Fibroblast of gingiva (primary cell): ENCODE results near the gene NLGN1.
A peak's percentile ranks its signal among the peaks of the same experiment; 100 is the strongest.

ENCODE experiments used
- DNase-seq: peaks from one replicate; pipeline ENCODE4 v3.0.0-alpha.2; 2011; ENCODE audit warnings: low read depth

The NLGN1 gene

GRCh38 chr3:174285242-174285864 lies 887.8 kb downstream of the NLGN1 start:
- no peak for DNase-seq

GRCh38 chr3:174287705-174288104 lies 890.2 kb downstream of the NLGN1 start:
- no peak for DNase-seq

DNA sequence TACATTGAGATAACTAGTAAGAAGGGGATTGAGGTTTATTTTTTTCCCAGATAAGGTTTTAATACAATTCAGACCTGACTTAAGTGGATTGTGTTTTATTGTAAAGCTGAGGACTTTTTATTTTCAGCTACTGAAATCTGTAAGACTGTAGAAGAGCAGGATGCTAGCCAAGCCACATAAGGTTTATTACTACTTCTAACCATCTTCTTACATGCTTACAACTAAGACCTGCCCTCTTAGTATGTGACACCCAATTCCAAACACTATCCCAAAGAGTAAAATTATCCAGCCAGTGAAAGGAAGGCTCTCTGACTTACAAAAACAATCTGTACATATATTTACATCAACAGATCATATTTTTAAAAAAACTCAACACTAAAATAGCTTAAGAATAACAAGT lies 897.1 kb downstream of the NLGN1 start:
- DNase-seq = no peak

DNA sequence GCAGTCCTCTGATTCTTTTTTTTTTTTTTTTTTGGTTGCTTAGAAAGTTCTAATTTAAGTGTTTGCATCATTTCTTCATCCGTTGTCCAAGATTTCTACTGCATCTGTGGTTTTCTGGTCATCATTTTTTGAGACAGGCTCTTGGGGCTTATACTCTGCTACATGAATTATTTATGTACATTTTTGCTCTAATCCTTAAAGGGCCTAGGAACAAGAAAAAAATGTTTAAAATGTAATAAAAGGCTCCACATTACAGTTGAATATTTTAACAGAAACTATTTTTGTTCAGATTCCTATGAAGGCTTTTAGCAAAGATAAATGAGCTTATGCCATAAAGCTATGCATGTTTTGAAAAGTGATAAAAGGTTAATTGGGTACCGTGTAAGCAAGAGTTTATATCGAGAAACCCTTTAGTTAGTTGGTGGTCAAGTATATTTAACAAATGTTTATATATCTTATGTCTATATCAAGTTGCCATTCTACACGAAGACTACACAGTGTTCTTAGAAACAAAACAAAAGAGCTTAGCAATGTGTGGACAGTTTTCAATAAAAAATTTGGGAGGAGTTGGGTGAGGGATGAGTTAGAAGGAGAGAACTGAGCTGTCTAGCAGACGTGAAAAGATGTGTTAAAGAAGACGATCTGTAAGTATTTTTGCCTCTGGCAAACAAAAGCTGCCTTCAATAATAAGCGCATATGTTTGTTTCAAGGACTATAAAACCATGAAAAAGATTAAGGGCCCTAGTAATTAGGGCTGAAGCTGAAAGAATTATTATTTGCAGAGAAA lies 898.0 kb downstream of the NLGN1 start:
- peak; percentile 26 for DNase-seq

- DNase-seq = no peak
Observed at GRCh38 chr3:174302746-174303315, 905.3 kb downstream of the NLGN1 start.

DNA sequence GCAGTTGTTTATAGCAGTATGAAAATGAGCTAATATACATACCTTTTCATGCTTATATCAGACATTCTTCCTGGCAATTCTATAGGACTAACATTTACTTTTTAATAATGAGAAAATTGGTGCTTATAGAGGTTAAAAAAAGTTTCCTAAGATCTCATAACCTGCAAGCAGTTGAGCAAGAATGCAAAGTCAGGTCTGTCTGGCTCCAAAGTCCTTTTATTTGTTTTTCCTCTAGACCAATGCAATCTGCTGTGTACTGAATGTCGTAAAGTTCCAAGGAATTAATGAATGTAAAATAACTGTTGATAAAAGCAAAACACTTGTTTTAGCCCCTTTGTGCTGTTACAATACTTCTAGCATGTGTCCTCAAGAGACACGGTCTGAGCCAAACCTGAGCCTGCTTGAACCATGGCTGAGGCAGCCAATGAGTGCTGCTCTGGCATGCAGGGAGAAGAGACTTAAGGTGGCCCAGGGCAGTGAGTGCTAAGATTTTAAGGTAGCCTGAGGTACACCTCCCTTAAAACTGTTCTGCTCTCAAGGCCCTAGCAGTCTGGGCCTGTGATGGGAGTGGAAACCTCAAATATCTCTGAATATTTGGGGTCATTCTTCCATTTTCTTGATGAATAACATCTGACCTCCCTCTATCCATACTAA lies 906.5 kb downstream of the NLGN1 start:
- DNase-seq = no peak

DNA sequence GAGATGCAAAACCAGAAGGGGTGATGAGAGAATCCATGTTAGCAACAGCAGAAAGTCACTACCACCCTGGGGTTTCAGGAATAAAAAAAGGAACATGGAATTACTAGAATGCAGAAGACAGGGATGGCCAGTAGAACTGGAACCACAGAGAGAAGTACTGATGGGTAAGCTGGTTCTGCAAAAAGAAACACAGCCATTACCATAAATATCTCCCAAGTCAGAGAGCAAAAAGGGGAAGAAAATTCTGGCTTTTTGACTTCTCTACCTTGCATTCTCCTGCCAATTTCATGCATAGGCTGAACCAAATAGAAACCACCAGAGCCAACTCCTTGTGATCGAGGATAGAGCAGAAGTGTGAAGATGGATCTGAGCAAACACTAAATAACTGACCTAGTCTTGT lies 911.2 kb downstream of the NLGN1 start:
- no peak for DNase-seq

- no peak for DNase-seq
Observed at GRCh38 chr3:174310475-174310983, 913.0 kb downstream of the NLGN1 start.

DNA sequence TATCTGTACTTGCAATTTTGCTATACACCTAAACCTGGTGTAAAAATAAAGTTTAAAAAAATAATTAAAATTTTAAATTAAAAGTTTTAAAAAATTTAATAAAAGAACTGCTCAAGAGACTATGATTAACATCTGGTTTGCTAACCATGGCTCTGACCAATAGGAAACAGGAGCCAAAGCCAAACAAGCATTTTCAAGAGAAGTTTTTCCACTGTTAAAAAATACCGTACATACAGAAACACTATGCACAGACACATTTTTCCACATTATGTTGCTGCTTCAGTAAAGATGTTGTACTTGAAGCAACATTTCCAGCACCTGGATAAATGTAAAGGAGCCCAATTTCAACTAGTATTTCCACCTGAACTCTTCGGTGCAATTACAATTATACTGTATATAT lies 917.7 kb downstream of the NLGN1 start:
- DNase-seq = no peak

DNA sequence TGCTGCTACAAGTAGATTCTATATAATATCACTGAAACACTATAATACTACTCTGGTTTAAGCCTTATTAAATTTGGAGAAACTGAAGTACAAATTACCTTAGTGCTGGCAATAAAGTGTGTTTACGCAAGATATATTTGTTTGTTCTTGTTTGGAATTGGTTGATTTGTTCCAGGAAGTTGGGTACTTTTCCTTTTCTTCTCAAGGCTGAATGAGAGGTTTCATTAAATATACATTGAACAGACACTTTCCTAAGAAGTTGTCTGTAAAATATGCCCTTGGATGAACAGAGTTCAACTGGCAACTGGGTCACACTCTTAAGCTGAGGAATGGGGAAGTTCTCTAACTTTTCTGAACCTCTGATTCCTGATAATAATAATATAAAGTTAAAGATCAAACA lies 919.5 kb downstream of the NLGN1 start:
- DNase-seq = no peak

DNA sequence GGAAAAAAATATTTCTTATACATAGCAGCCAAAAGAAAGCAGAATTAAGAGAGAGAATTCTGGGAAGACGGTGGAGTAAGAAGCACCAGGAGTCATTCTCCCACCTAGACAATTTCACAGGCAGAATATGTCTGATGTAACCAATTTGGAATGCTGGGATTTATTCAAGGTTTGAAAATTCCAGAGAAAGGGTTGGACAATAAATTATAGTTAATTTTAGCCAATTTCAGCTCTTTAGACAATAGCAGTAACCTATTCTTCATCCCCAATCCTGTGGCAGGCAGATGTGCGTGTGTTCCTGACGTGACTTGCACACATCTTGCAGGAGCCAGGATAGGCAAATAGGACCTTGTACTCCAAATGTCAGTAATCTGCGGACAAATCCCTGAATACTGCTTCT lies 920.6 kb downstream of the NLGN1 start:
- no peak for DNase-seq

DNA sequence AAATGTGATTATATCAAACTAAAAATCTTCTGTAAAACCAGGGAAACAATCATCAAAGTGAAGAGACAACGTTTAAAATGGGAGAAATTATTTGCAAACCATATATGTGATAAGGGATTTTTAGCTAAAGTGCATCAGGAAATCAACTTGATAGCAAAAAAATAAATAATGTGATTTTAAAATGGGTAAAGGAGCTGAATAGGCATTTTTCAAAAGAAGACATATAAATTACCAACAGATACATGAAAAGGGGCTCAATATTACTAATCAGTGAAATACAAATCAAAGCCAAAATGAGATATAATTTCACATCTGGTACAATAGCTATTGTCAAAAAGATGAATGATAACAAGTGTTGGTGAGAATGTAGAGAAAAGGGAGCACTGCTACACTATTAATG lies 924.0 kb downstream of the NLGN1 start:
- DNase-seq = no peak

DNA sequence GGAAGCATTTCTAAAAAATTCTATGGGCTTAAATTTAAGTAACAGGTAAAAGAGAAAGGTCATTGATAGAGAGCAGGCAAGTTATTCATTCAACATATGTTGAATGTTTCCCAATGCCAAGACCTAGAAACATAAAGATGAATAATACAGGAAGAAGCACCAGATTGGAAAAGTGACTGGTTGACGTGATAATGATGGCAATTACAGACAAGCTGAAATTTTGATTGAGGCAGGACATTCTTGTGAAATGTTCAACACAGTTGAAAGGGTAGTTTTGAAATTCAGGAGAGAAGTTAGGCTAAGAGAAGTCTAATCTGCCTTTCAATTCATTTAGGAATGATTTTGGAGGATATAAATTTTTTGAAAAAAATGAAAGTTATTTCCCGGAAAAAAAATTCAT lies 925.2 kb downstream of the NLGN1 start:
- no peak for DNase-seq

DNA sequence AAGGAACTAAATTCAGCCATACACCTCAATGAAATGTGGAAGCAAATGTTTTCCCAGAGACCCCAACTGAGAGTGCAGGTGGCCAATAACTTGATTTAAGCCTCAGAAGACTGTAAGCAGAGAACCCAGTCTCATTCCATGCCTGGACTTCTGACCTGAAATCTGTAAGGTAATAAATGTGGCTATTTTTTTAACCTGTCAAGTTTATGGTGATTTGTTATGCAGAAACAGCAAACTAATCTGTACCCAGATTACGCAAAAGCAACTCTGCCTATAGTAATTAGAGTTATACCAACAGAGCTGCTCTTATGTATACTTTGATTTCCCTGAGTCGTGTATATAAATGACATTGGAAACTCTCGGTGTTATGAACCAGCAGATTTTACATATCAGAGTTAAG lies 927.6 kb downstream of the NLGN1 start:
- DNase-seq = no peak

- peak; percentile 92 for DNase-seq
Observed at GRCh38 chr3:174325834-174326700, 928.5 kb downstream of the NLGN1 start.

DNA sequence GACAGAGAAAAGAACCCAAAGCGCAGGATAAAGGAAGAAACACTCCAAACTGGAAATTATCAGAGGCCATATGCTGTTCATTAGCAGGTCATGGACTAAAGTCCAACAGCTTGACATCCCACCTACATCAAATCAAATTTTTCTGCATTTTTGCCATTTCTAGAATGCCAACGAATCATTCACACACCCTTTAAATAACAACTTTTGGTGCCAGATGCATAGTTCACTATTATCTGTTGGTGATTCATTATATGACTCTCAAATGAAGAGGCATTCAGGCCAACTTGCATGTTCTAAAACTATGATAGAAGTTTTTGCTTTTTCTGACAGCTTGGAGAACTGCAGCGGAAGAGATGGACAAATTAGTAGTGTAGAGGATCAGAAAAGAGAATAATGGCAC lies 931.8 kb downstream of the NLGN1 start:
- DNase-seq = peak; percentile 79

DNA sequence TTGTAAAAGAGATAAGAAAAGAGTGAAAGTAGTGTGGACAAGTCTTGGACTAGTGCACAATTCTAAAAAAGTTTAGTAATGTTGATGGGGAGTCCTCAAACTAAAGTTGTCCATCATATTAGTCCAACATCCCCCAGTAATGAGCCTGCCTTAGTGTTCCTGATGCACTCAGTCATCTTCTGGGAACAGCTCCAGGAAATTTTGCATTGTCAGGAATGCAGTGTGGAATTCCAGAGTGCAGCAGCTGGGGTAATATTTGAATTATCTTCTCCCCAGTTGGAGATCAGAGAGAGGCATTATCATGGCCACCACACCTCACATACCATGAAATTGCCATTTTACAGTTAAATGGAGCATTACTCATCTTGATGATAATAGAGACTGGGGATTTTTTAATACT lies 932.8 kb downstream of the NLGN1 start:
- peak; percentile 81 for DNase-seq

GRCh38 chr3:174331095-174331800 lies 933.7 kb downstream of the NLGN1 start:
- no peak for DNase-seq

DNA sequence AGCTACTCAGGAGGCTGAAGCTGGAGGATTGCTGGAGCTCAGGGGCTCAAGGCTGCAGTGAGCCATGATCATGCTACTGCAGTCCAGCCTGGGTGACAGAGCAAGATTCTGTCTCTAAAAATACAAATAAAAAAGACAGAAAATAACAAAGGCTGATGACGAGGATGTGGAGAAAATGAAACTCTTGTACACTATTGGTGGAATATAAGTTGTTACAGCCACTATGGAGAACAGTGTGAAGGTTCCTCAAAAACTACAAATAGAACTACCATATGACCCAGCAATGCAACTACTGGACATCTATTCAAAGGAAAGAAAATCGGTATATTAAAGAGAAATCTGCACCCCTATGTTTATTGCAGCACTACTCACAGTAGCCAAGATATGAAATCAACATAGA lies 934.8 kb downstream of the NLGN1 start:
- no peak for DNase-seq

DNA sequence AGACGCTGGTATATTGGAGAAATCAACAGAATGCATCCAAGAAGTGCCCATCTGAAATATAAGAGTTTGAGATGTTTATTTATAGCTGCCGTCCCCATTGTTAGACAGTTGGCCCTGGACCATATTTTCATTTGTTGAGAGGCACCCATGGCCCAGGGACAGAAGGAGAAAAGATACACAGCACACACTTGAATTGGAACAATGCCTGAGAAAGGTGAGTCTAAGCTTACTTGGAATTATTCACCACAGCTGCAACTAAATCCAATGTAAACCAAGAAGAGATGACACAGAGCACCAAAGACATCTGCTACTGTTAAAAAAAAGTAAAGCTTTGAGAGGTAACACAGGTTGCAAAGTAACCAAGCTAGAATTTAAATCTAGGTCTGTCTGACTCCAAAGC lies 936.1 kb downstream of the NLGN1 start:
- no peak for DNase-seq

- DNase-seq = no peak
Observed at GRCh38 chr3:174334111-174334510, 936.6 kb downstream of the NLGN1 start.
